ENCODE data around the gene CSGALNACT2. TPM values are rescaled to one million over a fixed set of nuclear protein-coding genes. Genes with fewer than 3 reads are reported as not detected.

The CSGALNACT2 gene
- total RNA-seq, 1 experiment from 2014 or later, result 8.9 TPM

DNA sequence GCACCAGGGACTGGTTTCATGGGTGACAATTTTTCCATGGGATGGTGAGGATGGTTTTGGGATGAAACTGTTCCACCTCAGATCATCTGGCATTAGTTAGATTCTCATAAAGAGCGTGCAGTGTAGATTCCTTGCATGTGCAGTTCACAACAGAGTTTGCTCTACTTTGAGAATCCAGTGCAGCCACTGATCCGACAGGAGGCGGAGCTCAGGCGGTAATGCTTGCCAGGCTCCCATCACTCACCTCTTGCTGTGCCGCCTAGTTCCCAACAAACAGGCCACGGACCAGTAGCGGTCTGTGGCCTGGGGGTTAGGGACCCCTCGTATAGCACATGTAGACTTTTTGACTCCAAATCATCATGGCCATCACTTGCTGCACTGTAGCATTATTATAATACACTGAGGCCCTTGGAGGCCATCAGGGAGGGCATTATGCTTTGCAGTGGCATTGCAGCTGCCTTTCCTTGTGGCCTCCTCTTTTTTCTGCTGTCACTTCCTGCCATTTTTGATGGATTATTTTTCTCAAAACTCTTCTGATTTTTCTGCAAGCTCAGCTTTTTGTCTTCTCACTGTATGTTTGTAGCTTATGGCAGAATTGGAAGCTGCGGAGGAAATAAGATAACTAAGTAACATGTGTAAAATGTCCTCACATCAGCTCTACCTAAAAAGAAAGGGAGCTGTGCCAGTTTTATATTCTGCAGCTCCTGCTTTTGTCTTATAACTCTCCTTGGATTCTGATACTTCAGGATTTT lies 18.5 kb downstream of the CSGALNACT2 start:
- no peak overlapping the region for H3K27ac ChIP-seq (ENCODE audit: insufficient read length, low read depth, low read length)
- H3K79me1 ChIP-seq (ENCODE audit: insufficient read depth, low read depth, low read length, poor library complexity, severe bottlenecking), result no peaks in the 10 kb centered on the region
- no peak for DNase-seq
- no peak overlapping the region for H3K4me2 ChIP-seq (ENCODE audit: insufficient read depth, insufficient read length, low read length)
- no peak overlapping the region for H3K9ac ChIP-seq (ENCODE audit: extremely low read depth, insufficient read length, low read length)
- H3K23ac ChIP-seq (ENCODE audit: insufficient read length, low read depth, low read length), result no peak overlapping the region
- H2AFZ ChIP-seq (ENCODE audit: low read length), result no peak overlapping the region
- H2BK15ac ChIP-seq (ENCODE audit: low read depth, low read length), result no peak overlapping the region
- H3K56ac ChIP-seq (ENCODE audit: insufficient read length, low read depth, low read length), result no peak overlapping the region
- no peaks in the 10 kb centered on the region for H3K9me3 ChIP-seq (ENCODE audit: control insufficient read depth, low read depth, low read length)
- H3K4me3 Mint-ChIP-seq, result no peak overlapping the region
- no peaks in the 10 kb centered on the region for H3K27me3 Mint-ChIP-seq (ENCODE audit: low read depth)
- no peak overlapping the region for H2BK120ac ChIP-seq (ENCODE audit: low read depth, low read length, poor library complexity, severe bottlenecking)
- H3K4me1 ChIP-seq (ENCODE audit: insufficient read depth, low read length), result no peaks in the 10 kb centered on the region
- no peak overlapping the region for H2BK5ac ChIP-seq (ENCODE audit: insufficient read length, low read length)
- TF ChIP-seq CTCF (conservative IDR thresholded peaks at IDR 0.05), result no peak
- no peaks in the 10 kb centered on the region for H3K23me2 ChIP-seq (ENCODE audit: insufficient read length, low read depth, low read length, poor library complexity, severe bottlenecking)
- no peak overlapping the region for H4K8ac ChIP-seq (replicated peaks; ENCODE audit: insufficient read length, low read depth, low read length)
- no peak overlapping the region for H4K5ac ChIP-seq (ENCODE audit: insufficient read length, low read depth, low read length)
- no peak overlapping the region for H2BK20ac ChIP-seq (ENCODE audit: low read depth, low read length, poor library complexity, severe bottlenecking)
- no peak overlapping the region for H2AK5ac ChIP-seq (ENCODE audit: insufficient read length, low read length)
- no peak overlapping the region for H3K14ac ChIP-seq (ENCODE audit: insufficient read depth, low read length)
- H4K20me1 ChIP-seq (ENCODE audit: control insufficient read depth, insufficient read depth, insufficient read length), result no peaks in the 10 kb centered on the region
- H3K79me2 ChIP-seq (ENCODE audit: insufficient read depth, low read length), result no peaks in the 10 kb centered on the region
- H2BK12ac ChIP-seq (ENCODE audit: insufficient read length, low read depth, low read length), result no peak overlapping the region
- no peak overlapping the region for H4K91ac ChIP-seq (ENCODE audit: insufficient read length, low read depth, low read length)
- no peak overlapping the region for H3K27ac Mint-ChIP-seq
- H3K18ac ChIP-seq (ENCODE audit: insufficient read length, low read depth, low read length), result no peak overlapping the region
- H3T11ph ChIP-seq (ENCODE audit: low read length), result no peak overlapping the region
- no peaks in the 10 kb centered on the region; a peak in 1 of 7 replicates for H3K36me3 Mint-ChIP-seq (ENCODE audit: insufficient read depth in 1 of 3, low read depth in 3 of 3)
- no peaks in the 10 kb centered on the region for H3K9me3 Mint-ChIP-seq
- peaks cover 6 to 8% of the 10 kb centered on the region in 2 experiments for H3K4me1 Mint-ChIP-seq
- H3K4ac ChIP-seq (ENCODE audit: low read depth, low read length), result no peak overlapping the region
- no peaks in the 10 kb centered on the region for H3K27me3 ChIP-seq (ENCODE audit: insufficient read depth, low read length)
- WGBS (ENCODE audit: extremely low coverage, insufficient read length, low lambda C conversion rate), result no CpG with 5 or more reads among the region's 9 CpGs
